Neural progenitor cell (in vitro differentiated cells): Measurements from ENCODE around the gene CCDC106. TPM values are rescaled to one million over a fixed set of nuclear protein-coding genes. Genes with fewer than 3 reads are reported as not detected.
A peak's percentile ranks its signal among the peaks of the same experiment; 100 is the strongest.

Experiments used
- DNase-seq: peaks from one replicate; pipeline ENCODE4 v3.0.0-alpha.2; 2016; ENCODE audit warnings: low spot score
- H2AFZ ChIP-seq: fragments of 200-600 bp; sonication (generic); replicated peaks from 2 replicates; pipeline ENCODE4 v1.6.1; 2016; ENCODE audit warnings: antibody characterized with exemption
- H3F3A ChIP-seq: fragments of 200-600 bp; sonication (generic); 2 replicates; pipeline ENCODE4 v1.6.1; 2016; ENCODE audit warnings: antibody characterized with exemption, low read depth
- H3K27ac ChIP-seq: fragments of 200-600 bp; sonication (generic); 2 replicates; pipeline ENCODE4 v1.5.1; 2016; ENCODE audit warnings: mild to moderate bottlenecking
- H3K27me3 ChIP-seq: fragments of 200-600 bp; sonication (generic); 2 replicates; pipeline ENCODE4 v1.6.1; 2016; ENCODE audit warnings: mild to moderate bottlenecking, moderate library complexity
- H3K36me3 ChIP-seq: fragments of 200-600 bp; sonication (generic); 2 replicates; pipeline ENCODE4 v1.5.1; 2016
- H3K4me1 ChIP-seq: fragments of 200-600 bp; sonication (generic); 2 replicates; pipeline ENCODE4 v1.6.1; 2016; ENCODE audit warnings: mixed run types
- H3K4me2 ChIP-seq: fragments of 200-600 bp; sonication (generic); 2 replicates; pipeline ENCODE4 v1.6.1; 2016
- H3K4me3 ChIP-seq: fragments of 200-600 bp; sonication (generic); 2 replicates; pipeline ENCODE4 v1.5.1; 2016
- H3K79me2 ChIP-seq: fragments of 200-600 bp; sonication (generic); 2 replicates; pipeline ENCODE4 v1.6.1; 2016; ENCODE audit warnings: low read depth
- H3K9ac ChIP-seq: fragments of 200-600 bp; sonication (generic); 2 replicates; pipeline ENCODE4 v1.6.1; 2016
- H3K9me3 ChIP-seq: fragments of 200-600 bp; sonication (generic); 2 replicates; pipeline ENCODE4 v1.5.1; 2016; ENCODE audit warnings: low read depth
- H4K20me1 ChIP-seq: fragments of 200-600 bp; sonication (generic); 2 replicates; pipeline ENCODE4 v1.6.1; 2016; ENCODE audit warnings: low read depth
- H3K27ac Mint-ChIP-seq: 3 replicates; pipeline ENCODE4 v1.8.0; 2021; ENCODE audit warnings: mixed read lengths
- H3K27me3 Mint-ChIP-seq: 2 replicates; pipeline ENCODE4 v1.8.0; 2022; ENCODE audit warnings: low read depth, mild to moderate bottlenecking, inconsistent platforms, moderate library complexity, mixed read lengths; ENCODE audit not compliant: insufficient read depth
- H3K36me3 Mint-ChIP-seq: 3 replicates; pipeline ENCODE4 v1.8.0; 2021; ENCODE audit warnings: mixed read lengths
- H3K4me1 Mint-ChIP-seq: 3 replicates; pipeline ENCODE4 v1.8.0; 2021; ENCODE audit warnings: mixed read lengths
- H3K4me3 Mint-ChIP-seq: 3 replicates; pipeline ENCODE4 v1.8.0; 2021; ENCODE audit warnings: mild to moderate bottlenecking, moderate library complexity, mixed read lengths
- H3K9me3 Mint-ChIP-seq: 3 replicates; pipeline ENCODE4 v1.8.0; 2020; ENCODE audit warnings: mixed read lengths
- CTCF ChIP-seq: fragments of 200-600 bp; sonication (generic); IDR thresholded peaks from 2 replicates; pipeline ENCODE4 v1.5.1; 2017; ENCODE audit warnings: antibody characterized with exemption, mild to moderate bottlenecking
- EZH2 ChIP-seq: fragments of 200-600 bp; sonication (generic); IDR thresholded peaks from 2 replicates; pipeline ENCODE4 v1.6.1; 2017; ENCODE audit warnings: antibody characterized with exemption, mild to moderate bottlenecking, moderate library complexity
- EZH2phosphoT487 ChIP-seq: fragments of 200-600 bp; sonication (generic); IDR thresholded peaks from 2 replicates; pipeline ENCODE4 v1.6.1; 2017; ENCODE audit warnings: antibody characterized with exemption
- total RNA-seq: library from RNA; depleted of rRNA; stranded (reverse); fragments of >200 nt; gene quantifications from 2 replicates; pipeline ENCODE4 v1.2.3, GENCODE V29; 2015; ENCODE audit warnings: low replicate concordance

The CCDC106 gene
- total RNA-seq, 1 donor from 2014 or later, result 7.6 TPM

- H3K4me3 ChIP-seq, result no peak overlapping the region
- Mint-ChIP-seq H3K4me3 (no peak overlapping the region), H3K9me3 (no peaks in the 10 kb centered on the region), H3K4me1 (peaks cover 12% of the 10 kb centered on the region), H3K36me3 (peaks cover 24% of the 10 kb centered on the region), H3K27ac (no peak overlapping the region), H3K27me3 (peaks cover 8% of the 10 kb centered on the region)
- DNase-seq, result no peak
- no peaks in the 10 kb centered on the region for H3K27me3 ChIP-seq
- peaks cover 94% of the 10 kb centered on the region for H4K20me1 ChIP-seq
- no peaks in the 10 kb centered on the region for H3K36me3 ChIP-seq
- H2AFZ ChIP-seq, result no peak overlapping the region
- peaks cover 29% of the 10 kb centered on the region for H3F3A ChIP-seq
- H3K27ac ChIP-seq, result no peak overlapping the region
- H3K9me3 ChIP-seq, result no peaks in the 10 kb centered on the region
- H3K79me2 ChIP-seq, result peaks cover 91% of the 10 kb centered on the region
- H3K4me1 ChIP-seq, result no peaks in the 10 kb centered on the region
- TF ChIP-seq EZH2 (no peak), CTCF (no peak), EZH2phosphoT487 (no peak)
- no peak overlapping the region for H3K9ac ChIP-seq
- no peak overlapping the region for H3K4me2 ChIP-seq
Observed at GRCh38 chr19:55667958-55668357, 19.9 kb downstream of the CCDC106 start.

GRCh38 chr19:55668603-55669348, 20.8 kb downstream of the CCDC106 start:
- peaks cover 37% of the 10 kb centered on the region for H3F3A ChIP-seq
- H2AFZ ChIP-seq, result no peak overlapping the region
- no peak overlapping the region for H3K9ac ChIP-seq
- Mint-ChIP-seq H3K36me3 (peaks cover 19% of the 10 kb centered on the region), H3K27me3 (peaks cover 8% of the 10 kb centered on the region), H3K27ac (no peak overlapping the region), H3K4me1 (peaks cover 18% of the 10 kb centered on the region), H3K4me3 (no peak overlapping the region), H3K9me3 (no peaks in the 10 kb centered on the region)
- H3K36me3 ChIP-seq, result no peaks in the 10 kb centered on the region
- H3K27me3 ChIP-seq, result no peaks in the 10 kb centered on the region
- no peak overlapping the region for H3K4me3 ChIP-seq
- H3K9me3 ChIP-seq, result no peaks in the 10 kb centered on the region
- peaks cover 8% of the 10 kb centered on the region for H3K4me1 ChIP-seq
- peaks cover 91% of the 10 kb centered on the region for H3K79me2 ChIP-seq
- DNase-seq, result no peak
- H3K4me2 ChIP-seq, result no peak overlapping the region
- peaks cover 94% of the 10 kb centered on the region for H4K20me1 ChIP-seq
- no peak for TF ChIP-seq EZH2phosphoT487
- TF ChIP-seq EZH2, result no peak
- TF ChIP-seq CTCF, result no peak
- H3K27ac ChIP-seq, result no peak overlapping the region

GRCh38 chr19:55669418-55670279, 21.6 kb downstream of the CCDC106 start:
- no peaks in the 10 kb centered on the region for H3K9me3 ChIP-seq
- no peaks in the 10 kb centered on the region for H3K27me3 ChIP-seq
- no peak overlapping the region for H3K4me3 ChIP-seq
- peak overlapping the region; percentile 18 for H3K4me3 Mint-ChIP-seq
- H3K36me3 ChIP-seq, result no peaks in the 10 kb centered on the region
- H3K4me1 ChIP-seq, result peaks cover 9% of the 10 kb centered on the region
- TF ChIP-seq EZH2, result no peak
- TF ChIP-seq EZH2phosphoT487, result no peak
- TF ChIP-seq CTCF, result no peak
- H2AFZ ChIP-seq, result no peak overlapping the region
- peaks cover 16% of the 10 kb centered on the region for H3K36me3 Mint-ChIP-seq
- DNase-seq, result no peak
- no peak overlapping the region for H3K9ac ChIP-seq
- peaks cover 46% of the 10 kb centered on the region for H3F3A ChIP-seq
- no peak overlapping the region for H3K4me2 ChIP-seq
- no peak overlapping the region for H3K27ac Mint-ChIP-seq
- peaks cover 23% of the 10 kb centered on the region for H3K4me1 Mint-ChIP-seq
- H3K27me3 Mint-ChIP-seq, result peaks cover 8% of the 10 kb centered on the region
- peaks cover 84% of the 10 kb centered on the region for H3K79me2 ChIP-seq
- no peak overlapping the region for H3K27ac ChIP-seq
- H4K20me1 ChIP-seq, result peaks cover 87% of the 10 kb centered on the region
- H3K9me3 Mint-ChIP-seq, result no peaks in the 10 kb centered on the region
